ENCODE measurements around the gene GPR158. TPM values are rescaled to one million over a fixed set of nuclear protein-coding genes. Genes with fewer than 3 reads are reported as not detected.

Gene GPR158
- total and polyA plus RNA-seq, 9 of the 15 experiments (the other 6 are each of a cell fraction or from before 2014, with no cell fraction given): 4.0 to 7.6 (median 5.0) TPM

DNA sequence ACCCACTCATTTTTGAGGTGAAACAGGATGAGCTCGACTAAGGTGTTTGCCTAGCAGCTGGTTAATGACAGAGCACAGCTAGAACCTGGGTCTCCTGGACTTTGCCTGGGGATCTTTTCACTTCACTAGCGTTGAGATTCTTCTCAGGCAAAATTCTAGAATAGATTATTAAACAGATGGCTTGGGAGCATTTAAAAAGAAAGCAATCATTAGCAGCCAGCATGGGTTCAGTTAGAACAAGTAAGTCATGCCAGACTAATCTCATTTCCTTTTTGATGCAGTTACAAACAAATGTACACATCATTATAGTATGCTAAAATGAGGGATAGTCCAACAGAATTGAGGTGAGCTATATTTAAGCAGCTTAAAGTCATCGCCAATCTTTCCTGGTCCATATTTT is 467.9 kb downstream of the GPR158 start (continued):
- TF ChIP-seq, protein P1, sequence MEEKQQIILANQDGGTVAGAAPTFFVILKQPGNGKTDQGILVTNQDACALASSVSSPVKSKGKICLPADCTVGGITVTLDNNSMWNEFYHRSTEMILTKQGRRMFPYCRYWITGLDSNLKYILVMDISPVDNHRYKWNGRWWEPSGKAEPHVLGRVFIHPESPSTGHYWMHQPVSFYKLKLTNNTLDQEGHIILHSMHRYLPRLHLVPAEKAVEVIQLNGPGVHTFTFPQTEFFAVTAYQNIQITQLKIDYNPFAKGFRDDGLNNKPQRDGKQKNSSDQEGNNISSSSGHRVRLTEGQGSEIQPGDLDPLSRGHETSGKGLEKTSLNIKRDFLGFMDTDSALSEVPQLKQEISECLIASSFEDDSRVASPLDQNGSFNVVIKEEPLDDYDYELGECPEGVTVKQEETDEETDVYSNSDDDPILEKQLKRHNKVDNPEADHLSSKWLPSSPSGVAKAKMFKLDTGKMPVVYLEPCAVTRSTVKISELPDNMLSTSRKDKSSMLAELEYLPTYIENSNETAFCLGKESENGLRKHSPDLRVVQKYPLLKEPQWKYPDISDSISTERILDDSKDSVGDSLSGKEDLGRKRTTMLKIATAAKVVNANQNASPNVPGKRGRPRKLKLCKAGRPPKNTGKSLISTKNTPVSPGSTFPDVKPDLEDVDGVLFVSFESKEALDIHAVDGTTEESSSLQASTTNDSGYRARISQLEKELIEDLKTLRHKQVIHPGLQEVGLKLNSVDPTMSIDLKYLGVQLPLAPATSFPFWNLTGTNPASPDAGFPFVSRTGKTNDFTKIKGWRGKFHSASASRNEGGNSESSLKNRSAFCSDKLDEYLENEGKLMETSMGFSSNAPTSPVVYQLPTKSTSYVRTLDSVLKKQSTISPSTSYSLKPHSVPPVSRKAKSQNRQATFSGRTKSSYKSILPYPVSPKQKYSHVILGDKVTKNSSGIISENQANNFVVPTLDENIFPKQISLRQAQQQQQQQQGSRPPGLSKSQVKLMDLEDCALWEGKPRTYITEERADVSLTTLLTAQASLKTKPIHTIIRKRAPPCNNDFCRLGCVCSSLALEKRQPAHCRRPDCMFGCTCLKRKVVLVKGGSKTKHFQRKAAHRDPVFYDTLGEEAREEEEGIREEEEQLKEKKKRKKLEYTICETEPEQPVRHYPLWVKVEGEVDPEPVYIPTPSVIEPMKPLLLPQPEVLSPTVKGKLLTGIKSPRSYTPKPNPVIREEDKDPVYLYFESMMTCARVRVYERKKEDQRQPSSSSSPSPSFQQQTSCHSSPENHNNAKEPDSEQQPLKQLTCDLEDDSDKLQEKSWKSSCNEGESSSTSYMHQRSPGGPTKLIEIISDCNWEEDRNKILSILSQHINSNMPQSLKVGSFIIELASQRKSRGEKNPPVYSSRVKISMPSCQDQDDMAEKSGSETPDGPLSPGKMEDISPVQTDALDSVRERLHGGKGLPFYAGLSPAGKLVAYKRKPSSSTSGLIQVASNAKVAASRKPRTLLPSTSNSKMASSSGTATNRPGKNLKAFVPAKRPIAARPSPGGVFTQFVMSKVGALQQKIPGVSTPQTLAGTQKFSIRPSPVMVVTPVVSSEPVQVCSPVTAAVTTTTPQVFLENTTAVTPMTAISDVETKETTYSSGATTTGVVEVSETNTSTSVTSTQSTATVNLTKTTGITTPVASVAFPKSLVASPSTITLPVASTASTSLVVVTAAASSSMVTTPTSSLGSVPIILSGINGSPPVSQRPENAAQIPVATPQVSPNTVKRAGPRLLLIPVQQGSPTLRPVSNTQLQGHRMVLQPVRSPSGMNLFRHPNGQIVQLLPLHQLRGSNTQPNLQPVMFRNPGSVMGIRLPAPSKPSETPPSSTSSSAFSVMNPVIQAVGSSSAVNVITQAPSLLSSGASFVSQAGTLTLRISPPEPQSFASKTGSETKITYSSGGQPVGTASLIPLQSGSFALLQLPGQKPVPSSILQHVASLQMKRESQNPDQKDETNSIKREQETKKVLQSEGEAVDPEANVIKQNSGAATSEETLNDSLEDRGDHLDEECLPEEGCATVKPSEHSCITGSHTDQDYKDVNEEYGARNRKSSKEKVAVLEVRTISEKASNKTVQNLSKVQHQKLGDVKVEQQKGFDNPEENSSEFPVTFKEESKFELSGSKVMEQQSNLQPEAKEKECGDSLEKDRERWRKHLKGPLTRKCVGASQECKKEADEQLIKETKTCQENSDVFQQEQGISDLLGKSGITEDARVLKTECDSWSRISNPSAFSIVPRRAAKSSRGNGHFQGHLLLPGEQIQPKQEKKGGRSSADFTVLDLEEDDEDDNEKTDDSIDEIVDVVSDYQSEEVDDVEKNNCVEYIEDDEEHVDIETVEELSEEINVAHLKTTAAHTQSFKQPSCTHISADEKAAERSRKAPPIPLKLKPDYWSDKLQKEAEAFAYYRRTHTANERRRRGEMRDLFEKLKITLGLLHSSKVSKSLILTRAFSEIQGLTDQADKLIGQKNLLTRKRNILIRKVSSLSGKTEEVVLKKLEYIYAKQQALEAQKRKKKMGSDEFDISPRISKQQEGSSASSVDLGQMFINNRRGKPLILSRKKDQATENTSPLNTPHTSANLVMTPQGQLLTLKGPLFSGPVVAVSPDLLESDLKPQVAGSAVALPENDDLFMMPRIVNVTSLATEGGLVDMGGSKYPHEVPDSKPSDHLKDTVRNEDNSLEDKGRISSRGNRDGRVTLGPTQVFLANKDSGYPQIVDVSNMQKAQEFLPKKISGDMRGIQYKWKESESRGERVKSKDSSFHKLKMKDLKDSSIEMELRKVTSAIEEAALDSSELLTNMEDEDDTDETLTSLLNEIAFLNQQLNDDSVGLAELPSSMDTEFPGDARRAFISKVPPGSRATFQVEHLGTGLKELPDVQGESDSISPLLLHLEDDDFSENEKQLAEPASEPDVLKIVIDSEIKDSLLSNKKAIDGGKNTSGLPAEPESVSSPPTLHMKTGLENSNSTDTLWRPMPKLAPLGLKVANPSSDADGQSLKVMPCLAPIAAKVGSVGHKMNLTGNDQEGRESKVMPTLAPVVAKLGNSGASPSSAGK (IDR thresholded peaks at IDR 0.05): no peak
- TF ChIP-seq TEAD4 (IDR thresholded peaks at IDR 0.05; ENCODE audit: low read length): no peak
- no peak for TF ChIP-seq TEAD4 (CRISPR knock-in tag; IDR thresholded peaks at IDR 0.05; ENCODE audit: borderline replicate concordance)
